SU-DHL-6 (cell line): ENCODE data around the gene BCL2L11.

Experiments
- EZH2phosphoT487 ChIP-seq: fragments of 200-600 bp; sonication (generic), shearing (Covaris generic); conservative IDR thresholded peaks from 2 replicates; pipeline ENCODE4 v1.6.1; 2018; ENCODE audit warnings: mild to moderate bottlenecking, antibody characterized with exemption, low read length, moderate library complexity, mixed read lengths
- TF ChIP-seq, protein P1 (sequence below): fragments of 200-600 bp; sonication (generic); IDR thresholded peaks from one replicate; pipeline ENCODE4 v1.5.1; 2017; ENCODE audit warnings: antibody characterized with exemption, mild to moderate bottlenecking, low read length, moderate library complexity; ENCODE audit not compliant: insufficient read depth, poor library complexity, severe bottlenecking

DNA sequence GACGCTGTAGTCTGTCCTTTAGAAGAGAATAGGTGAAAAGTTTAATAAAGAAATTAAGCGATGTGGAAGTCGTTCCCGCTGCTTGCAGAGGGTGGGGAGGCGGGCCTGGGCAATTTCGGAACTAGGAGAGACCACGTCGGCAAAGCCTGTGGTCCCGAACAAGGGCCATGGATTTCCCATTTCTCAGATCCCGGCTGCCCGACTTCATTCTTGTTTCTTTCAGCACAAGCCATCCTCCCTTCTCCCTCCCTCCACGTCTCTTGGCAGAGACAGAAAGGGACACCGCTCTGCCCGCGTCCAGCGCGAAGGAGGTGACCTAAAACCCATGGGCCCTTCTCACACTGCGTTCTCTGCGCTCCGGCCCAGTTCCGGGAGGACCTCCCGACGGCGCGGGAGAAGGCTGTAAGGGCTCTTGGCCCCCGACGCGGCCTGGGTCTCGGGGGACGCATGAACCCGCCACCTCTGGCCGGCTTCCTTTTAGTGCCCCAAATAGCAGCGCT, 2.2 kb upstream of the BCL2L11 start:
- TF ChIP-seq, protein P1, sequence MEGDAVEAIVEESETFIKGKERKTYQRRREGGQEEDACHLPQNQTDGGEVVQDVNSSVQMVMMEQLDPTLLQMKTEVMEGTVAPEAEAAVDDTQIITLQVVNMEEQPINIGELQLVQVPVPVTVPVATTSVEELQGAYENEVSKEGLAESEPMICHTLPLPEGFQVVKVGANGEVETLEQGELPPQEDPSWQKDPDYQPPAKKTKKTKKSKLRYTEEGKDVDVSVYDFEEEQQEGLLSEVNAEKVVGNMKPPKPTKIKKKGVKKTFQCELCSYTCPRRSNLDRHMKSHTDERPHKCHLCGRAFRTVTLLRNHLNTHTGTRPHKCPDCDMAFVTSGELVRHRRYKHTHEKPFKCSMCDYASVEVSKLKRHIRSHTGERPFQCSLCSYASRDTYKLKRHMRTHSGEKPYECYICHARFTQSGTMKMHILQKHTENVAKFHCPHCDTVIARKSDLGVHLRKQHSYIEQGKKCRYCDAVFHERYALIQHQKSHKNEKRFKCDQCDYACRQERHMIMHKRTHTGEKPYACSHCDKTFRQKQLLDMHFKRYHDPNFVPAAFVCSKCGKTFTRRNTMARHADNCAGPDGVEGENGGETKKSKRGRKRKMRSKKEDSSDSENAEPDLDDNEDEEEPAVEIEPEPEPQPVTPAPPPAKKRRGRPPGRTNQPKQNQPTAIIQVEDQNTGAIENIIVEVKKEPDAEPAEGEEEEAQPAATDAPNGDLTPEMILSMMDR = no peak
- no peak for TF ChIP-seq EZH2phosphoT487
